ENCODE measurements around the gene ZBTB46.
A peak's percentile ranks its signal among the peaks of the same experiment; 100 is the strongest.

The ZBTB46 gene

GRCh38 chr20:63707558-63708300 is 123.3 kb downstream of the ZBTB46 start, which contains the start of the genes ARFRP1 and ZGPAT:
Gene ARFRP1, minus strand, starts transcription at chr20:63707976. Its CDS starts 885 bp downstream, at chr20:63707091.
Gene ZGPAT, plus strand, starts transcription at chr20:63708039. Its CDS starts 542 bp downstream, at chr20:63708581.
- DNase-seq, result peak; percentile 42 to 94 (median 86)

GRCh38 chr20:63706852-63707557 is 124.1 kb downstream of the ZBTB46 start:
- DNase-seq, result peak in 8 of 58 donors; percentile 18 to 65 (median 42)

- DNase-seq, result no peak
Measured at GRCh38 chr20:63706027-63706695, 124.9 kb downstream of the ZBTB46 start.

- no peak for DNase-seq
Measured at GRCh38 chr20:63705232-63706026, 125.6 kb downstream of the ZBTB46 start.

GRCh38 chr20:63704749-63705117 is 126.3 kb downstream of the ZBTB46 start:
- no peak for DNase-seq

GRCh38 chr20:63703976-63704748 is 126.9 kb downstream of the ZBTB46 start:
- DNase-seq, result no peak

GRCh38 chr20:63703471-63703975 is 127.5 kb downstream of the ZBTB46 start:
- no peak for DNase-seq

GRCh38 chr20:63702751-63703470 is 128.2 kb downstream of the ZBTB46 start:
- DNase-seq, result no peak

- no peak for DNase-seq
Measured at GRCh38 chr20:63702036-63702665, 128.9 kb downstream of the ZBTB46 start.

- no peak for DNase-seq
Measured at GRCh38 chr20:63701329-63702035, 129.6 kb downstream of the ZBTB46 start.

GRCh38 chr20:63701051-63701328 is 130.1 kb downstream of the ZBTB46 start:
- DNase-seq, result no peak

GRCh38 chr20:63700199-63701050 is 130.6 kb downstream of the ZBTB46 start:
- no peak for DNase-seq

- DNase-seq, result no peak
Measured at GRCh38 chr20:63699466-63700198, 131.4 kb downstream of the ZBTB46 start.

- no peak for DNase-seq
Measured at GRCh38 chr20:63698739-63699465, 132.2 kb downstream of the ZBTB46 start.

GRCh38 chr20:63697868-63698545 is 133.1 kb downstream of the ZBTB46 start:
- no peak for DNase-seq

All from anterior cingulate cortex (tissue), 58 donors.